Astrocyte (in vitro differentiated cells and primary cell): ENCODE measurements around the gene DTNB.

Source experiments
- CTCF ChIP-seq: IDR thresholded peaks from 2 replicates; pipeline ENCODE4 v1.5.1; 2011; ENCODE audit warnings: low read depth, mild to moderate bottlenecking, inconsistent platforms, low read length, moderate library complexity; ENCODE audit not compliant: insufficient read depth
- EZH2 ChIP-seq: IDR thresholded peaks from 2 replicates; pipeline ENCODE4 v1.6.1; 2012; ENCODE audit warnings: mild to moderate bottlenecking, low read length, inconsistent platforms; ENCODE audit not compliant: insufficient read depth

DNA sequence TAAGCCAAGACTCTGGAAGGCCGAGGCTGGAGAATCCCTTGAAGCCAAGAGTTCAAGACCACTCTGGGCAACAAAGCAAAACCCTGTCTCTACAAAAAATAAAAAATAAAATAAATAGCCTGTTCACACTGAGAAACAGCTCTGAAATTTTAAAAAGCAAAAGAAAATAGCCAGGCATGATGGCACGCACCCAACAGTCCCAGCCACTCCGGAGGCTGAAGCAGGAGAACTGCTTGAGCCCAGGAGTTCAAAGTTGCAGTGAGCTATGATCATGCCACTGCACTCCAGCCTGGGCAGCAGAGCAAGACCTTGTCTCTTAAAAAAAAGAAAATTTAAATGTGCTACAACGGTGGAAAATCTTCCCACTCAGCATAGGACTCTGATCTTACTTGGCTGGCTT, 52.7 kb downstream of the DTNB start:
- TF ChIP-seq CTCF: no peak
- TF ChIP-seq EZH2: no peak
